Measurements from ENCODE around the gene SCN3B.

DNA sequence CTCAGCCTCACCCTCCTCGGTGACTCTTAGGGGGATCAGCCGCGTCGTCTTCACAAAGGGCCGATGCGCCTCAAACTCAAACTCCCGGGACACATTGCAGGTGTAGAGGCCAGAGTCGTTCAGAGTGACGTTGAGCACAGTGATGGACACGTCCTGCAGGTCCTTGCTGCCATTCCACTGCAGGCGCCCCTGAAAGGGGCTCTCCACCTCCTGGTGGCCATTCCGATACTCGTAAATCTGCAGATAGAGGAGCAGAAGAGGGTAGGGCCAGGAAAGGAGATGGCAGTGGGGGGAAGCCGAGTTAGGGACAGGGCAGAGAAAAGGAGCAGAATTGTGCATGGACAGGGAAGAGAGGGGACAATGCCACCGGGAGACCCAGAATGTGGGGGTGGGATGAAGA, 12.0 kb downstream of the SCN3B start:
- TF ChIP-seq HDAC6 (IDR thresholded peaks at IDR 0.05; ENCODE audit: low read depth, low read length) (no peak), ZKSCAN3 (CRISPR knock-in tag; IDR thresholded peaks at IDR 0.05) (no peak)
- TF ChIP-seq, protein P1, sequence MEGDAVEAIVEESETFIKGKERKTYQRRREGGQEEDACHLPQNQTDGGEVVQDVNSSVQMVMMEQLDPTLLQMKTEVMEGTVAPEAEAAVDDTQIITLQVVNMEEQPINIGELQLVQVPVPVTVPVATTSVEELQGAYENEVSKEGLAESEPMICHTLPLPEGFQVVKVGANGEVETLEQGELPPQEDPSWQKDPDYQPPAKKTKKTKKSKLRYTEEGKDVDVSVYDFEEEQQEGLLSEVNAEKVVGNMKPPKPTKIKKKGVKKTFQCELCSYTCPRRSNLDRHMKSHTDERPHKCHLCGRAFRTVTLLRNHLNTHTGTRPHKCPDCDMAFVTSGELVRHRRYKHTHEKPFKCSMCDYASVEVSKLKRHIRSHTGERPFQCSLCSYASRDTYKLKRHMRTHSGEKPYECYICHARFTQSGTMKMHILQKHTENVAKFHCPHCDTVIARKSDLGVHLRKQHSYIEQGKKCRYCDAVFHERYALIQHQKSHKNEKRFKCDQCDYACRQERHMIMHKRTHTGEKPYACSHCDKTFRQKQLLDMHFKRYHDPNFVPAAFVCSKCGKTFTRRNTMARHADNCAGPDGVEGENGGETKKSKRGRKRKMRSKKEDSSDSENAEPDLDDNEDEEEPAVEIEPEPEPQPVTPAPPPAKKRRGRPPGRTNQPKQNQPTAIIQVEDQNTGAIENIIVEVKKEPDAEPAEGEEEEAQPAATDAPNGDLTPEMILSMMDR (IDR thresholded peaks at IDR 0.05 in 2 of 3, conservative IDR thresholded peaks at IDR 0.05 in 1 of 3; ENCODE audit: insufficient read depth in 2 of 3, low read depth in 1 of 3, low read length in 3 of 3): no peak
- TF ChIP-seq, protein P2, sequence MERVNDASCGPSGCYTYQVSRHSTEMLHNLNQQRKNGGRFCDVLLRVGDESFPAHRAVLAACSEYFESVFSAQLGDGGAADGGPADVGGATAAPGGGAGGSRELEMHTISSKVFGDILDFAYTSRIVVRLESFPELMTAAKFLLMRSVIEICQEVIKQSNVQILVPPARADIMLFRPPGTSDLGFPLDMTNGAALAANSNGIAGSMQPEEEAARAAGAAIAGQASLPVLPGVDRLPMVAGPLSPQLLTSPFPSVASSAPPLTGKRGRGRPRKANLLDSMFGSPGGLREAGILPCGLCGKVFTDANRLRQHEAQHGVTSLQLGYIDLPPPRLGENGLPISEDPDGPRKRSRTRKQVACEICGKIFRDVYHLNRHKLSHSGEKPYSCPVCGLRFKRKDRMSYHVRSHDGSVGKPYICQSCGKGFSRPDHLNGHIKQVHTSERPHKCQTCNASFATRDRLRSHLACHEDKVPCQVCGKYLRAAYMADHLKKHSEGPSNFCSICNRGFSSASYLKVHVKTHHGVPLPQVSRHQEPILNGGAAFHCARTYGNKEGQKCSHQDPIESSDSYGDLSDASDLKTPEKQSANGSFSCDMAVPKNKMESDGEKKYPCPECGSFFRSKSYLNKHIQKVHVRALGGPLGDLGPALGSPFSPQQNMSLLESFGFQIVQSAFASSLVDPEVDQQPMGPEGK (CRISPR knock-in tag; IDR thresholded peaks at IDR 0.05; ENCODE audit: borderline replicate concordance): no peak
